HG02798 (cell line): Measurements from ENCODE around the gene PRSS56.
"Not testable (repeated sequence)": the region's sequence is repeated elsewhere in the genome, so short reads cannot be mapped to it uniquely, and the experiment has no call there.

Experiments used
- ATAC-seq: cut with Tn5 transposase; IDR thresholded peaks from one replicate; pipeline ENCODE4 v1.9.1; 2021; ENCODE audit warnings: mild to moderate bottlenecking; ENCODE audit not compliant: unreplicated experiment, poor library complexity

PRSS56 gene

GRCh38 chr2:232563580-232563979 lies 43.4 kb downstream of the PRSS56 start:
- no peak for ATAC-seq

GRCh38 chr2:232567721-232568120 lies 47.5 kb downstream of the PRSS56 start:
- ATAC-seq, result no peak

GRCh38 chr2:232568161-232568560 lies 48.0 kb downstream of the PRSS56 start:
- ATAC-seq, result no peak

- ATAC-seq, result no peak
Observed at GRCh38 chr2:232569541-232569940, 49.4 kb downstream of the PRSS56 start.

GRCh38 chr2:232570481-232570880 lies 50.3 kb downstream of the PRSS56 start:
- ATAC-seq, result not testable (repeated sequence)

DNA sequence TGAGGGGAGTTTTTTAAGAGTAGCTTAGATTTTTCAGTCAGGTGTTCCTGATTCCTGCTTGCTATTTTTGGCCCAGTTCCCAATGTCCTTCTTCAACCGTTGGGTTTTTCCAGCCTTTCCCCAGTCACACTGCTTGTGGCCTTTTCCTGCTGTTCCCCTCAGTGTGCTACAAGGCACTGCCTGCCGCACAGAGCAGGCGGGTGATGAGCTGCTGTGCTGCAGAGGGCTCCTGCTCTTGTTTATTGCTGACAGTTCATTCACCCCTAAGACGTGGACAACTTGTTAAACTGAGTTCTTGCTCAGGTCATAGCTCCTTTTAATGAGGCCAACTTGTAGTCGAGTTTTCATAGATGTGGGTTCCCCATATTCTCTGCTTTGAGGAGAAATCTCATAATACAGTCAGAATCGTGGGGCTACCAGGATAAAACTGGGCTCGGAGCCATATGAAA lies 50.9 kb downstream of the PRSS56 start:
- ATAC-seq, result no peak

- ATAC-seq, result no peak
Observed at GRCh38 chr2:232573042-232573441, 52.9 kb downstream of the PRSS56 start.

- no peak for ATAC-seq
Observed at GRCh38 chr2:232573771-232574435, 53.7 kb downstream of the PRSS56 start.

GRCh38 chr2:232574674-232575403 lies 54.7 kb downstream of the PRSS56 start:
- no peak for ATAC-seq
